ENCODE data around the gene ABCC4. TPM values are rescaled to one million over a fixed set of nuclear protein-coding genes. Genes with fewer than 3 reads are reported as not detected.

ABCC4 gene
- total and polyA plus RNA-seq, 10 donors = 1.4 to 21.0 (median 13.3) TPM

DNA sequence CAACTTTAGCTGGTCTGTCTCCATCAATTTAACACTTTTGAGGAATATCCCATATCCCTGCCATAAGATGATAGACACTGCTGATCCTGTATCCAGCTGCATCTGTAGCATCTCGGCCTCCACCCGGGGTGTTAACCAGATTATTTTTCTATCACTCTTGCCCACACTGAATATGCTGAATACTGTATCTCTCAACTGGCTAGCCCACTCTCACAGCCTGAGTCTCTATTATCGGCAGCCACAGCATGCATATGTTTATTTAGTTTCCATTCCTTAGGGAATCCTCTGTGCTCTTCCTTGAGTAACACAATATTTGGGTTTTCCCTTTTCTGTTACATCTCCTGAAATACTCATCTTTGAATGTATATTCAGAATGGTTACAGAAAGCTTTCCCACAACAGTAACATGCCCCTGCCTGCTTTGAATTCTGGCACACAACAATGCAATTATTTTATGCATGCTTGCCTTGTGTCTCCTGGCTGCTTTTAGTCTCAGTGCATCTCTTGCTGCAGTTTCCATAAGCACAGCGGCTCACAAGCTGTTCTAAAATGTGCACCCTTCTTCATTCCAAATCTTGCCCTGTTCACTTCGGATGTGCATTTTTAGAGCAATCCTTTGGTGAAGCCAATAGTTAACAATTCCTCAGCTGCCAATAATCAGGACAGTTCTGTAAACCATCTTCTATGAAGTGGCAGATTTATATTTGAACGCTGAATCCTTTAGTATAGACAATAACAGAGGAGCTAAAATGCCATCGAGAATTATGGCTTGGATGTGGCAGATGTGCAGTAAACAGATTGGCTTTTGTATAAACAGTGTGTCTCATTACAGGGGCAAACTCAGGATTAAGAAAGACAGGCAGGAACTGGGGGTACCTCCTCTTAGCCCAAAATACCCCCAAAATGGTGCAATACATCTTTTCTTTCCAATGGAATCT lies 327.0 kb downstream of the ABCC4 start:
- no peak for DNase-seq
- 76 to 89% (median 83%) methylated on average over 7 of the region's 7 CpGs for WGBS, 5 donors
- no peak overlapping the region for H3K27ac ChIP-seq
- TF ChIP-seq, protein P1, sequence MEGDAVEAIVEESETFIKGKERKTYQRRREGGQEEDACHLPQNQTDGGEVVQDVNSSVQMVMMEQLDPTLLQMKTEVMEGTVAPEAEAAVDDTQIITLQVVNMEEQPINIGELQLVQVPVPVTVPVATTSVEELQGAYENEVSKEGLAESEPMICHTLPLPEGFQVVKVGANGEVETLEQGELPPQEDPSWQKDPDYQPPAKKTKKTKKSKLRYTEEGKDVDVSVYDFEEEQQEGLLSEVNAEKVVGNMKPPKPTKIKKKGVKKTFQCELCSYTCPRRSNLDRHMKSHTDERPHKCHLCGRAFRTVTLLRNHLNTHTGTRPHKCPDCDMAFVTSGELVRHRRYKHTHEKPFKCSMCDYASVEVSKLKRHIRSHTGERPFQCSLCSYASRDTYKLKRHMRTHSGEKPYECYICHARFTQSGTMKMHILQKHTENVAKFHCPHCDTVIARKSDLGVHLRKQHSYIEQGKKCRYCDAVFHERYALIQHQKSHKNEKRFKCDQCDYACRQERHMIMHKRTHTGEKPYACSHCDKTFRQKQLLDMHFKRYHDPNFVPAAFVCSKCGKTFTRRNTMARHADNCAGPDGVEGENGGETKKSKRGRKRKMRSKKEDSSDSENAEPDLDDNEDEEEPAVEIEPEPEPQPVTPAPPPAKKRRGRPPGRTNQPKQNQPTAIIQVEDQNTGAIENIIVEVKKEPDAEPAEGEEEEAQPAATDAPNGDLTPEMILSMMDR (IDR thresholded peaks at IDR 0.05 in 8 of 11, conservative IDR thresholded peaks at IDR 0.05 in 3 of 11) = no peak
- TF ChIP-seq POLR2A (IDR thresholded peaks at IDR 0.05) (no peak), POLR2AphosphoS5 (IDR thresholded peaks at IDR 0.05) (no peak)
- H3K4me3 ChIP-seq = no peak overlapping the region
- no peaks in the 10 kb centered on the region for H3K9me3 ChIP-seq
- intact Hi-C loops (cut with DNase I; ENCODE audit: low total_unique reads) = no loop called here
- H3K4me1 ChIP-seq = no peaks in the 10 kb centered on the region
- peaks cover 0 to 27% (median 13%) of the 10 kb centered on the region in 7 donors for H3K27me3 ChIP-seq (replicated peaks in 1 of 7)
- no peaks in the 10 kb centered on the region for H3K36me3 ChIP-seq

DNA sequence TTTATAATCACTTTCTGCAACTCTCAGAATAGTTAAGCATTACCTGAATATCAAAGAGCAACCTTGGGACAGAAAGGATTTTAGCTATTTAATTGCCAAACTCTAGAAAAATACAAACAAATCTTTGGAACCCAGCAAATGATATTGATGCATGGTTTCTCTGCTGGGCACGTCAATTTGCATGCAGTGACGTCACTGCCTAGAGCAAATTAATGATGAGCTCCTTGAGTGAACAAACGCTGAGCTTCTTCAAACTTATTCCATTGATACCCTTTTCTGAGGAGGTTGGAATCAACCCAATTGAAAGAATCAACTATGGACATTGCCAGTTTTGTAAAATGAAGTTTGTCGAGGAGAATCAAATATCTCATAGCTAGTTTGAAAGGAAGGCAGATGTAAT lies 329.0 kb downstream of the ABCC4 start:
- no peak for TF ChIP-seq POLR2AphosphoS5 (IDR thresholded peaks at IDR 0.05)
- TF ChIP-seq POLR2A (IDR thresholded peaks at IDR 0.05) = no peak
- TF ChIP-seq, protein P1 (IDR thresholded peaks at IDR 0.05 in 8 of 11, conservative IDR thresholded peaks at IDR 0.05 in 3 of 11) = no peak
- Histone ChIP-seq H3K9me3 (no peaks in the 10 kb centered on the region), H3K27me3 (replicated peaks in 1 of 7) (peaks cover 0 to 48% (median 33%) of the 10 kb centered on the region in 7 donors), H3K4me1 (peaks cover 0 to 15% (median 11%) of the 10 kb centered on the region in 6 donors), H3K36me3 (no peaks in the 10 kb centered on the region), H3K27ac (no peak overlapping the region), H3K4me3 (no peak overlapping the region)
- intact Hi-C loops (cut with DNase I; ENCODE audit: low total_unique reads) = no loop called here
- DNase-seq = no peak
- 71 to 87% (median 77%) methylated on average over 4 of the region's 4 CpGs for WGBS, 5 donors

Small RNAs within 50 kb of the gene (small RNA-seq; reads per million reads assigned to genes)
- 0 reads per million in 4 donors for gene RNU6-62P
- 0 reads per million in 4 donors for gene RNY3P8
- 3.2 to 6.6 (median 4.3) reads per million in 4 donors for gene RNY4P27

Data from spleen (tissue), 11 donors.